ENCODE measurements around the gene ABCA10.
"Not testable (repeated sequence)": the region's sequence is repeated elsewhere in the genome, so short reads cannot be mapped to it uniquely, and the experiment has no call there.

ABCA10 gene

GRCh38 chr17:69175625-69176456 lies 52.8 kb downstream of the ABCA10 start:
- no peak overlapping the region for H3K4me3 ChIP-seq (ENCODE audit: low read length)
- DNase-seq (ENCODE audit: low read depth, low spot score): no peak

GRCh38 chr17:69175262-69175624 lies 53.4 kb downstream of the ABCA10 start:
- H3K4me3 ChIP-seq (ENCODE audit: low read length): no peak overlapping the region
- no peak for DNase-seq (ENCODE audit: low read depth, low spot score)

GRCh38 chr17:69173118-69173517 lies 55.5 kb downstream of the ABCA10 start:
- no peak overlapping the region for H3K4me3 ChIP-seq (ENCODE audit: low read length)
- no peak for DNase-seq (ENCODE audit: low read depth, low spot score)

- H3K4me3 ChIP-seq (ENCODE audit: low read length): no peak overlapping the region
- no peak for DNase-seq (ENCODE audit: low read depth, low spot score)
Measured at GRCh38 chr17:69170377-69170776, 58.2 kb downstream of the ABCA10 start.

- H3K4me3 ChIP-seq (ENCODE audit: low read length); DNase-seq (ENCODE audit: low read depth, low spot score): not testable (repeated sequence)
Measured at GRCh38 chr17:69168642-69169041, 60.0 kb downstream of the ABCA10 start.

- H3K4me3 ChIP-seq (ENCODE audit: low read length): no peak overlapping the region
- DNase-seq (ENCODE audit: low read depth, low spot score): no peak
Measured at GRCh38 chr17:69166957-69167356, 61.7 kb downstream of the ABCA10 start.

GRCh38 chr17:69164206-69164605 lies 64.4 kb downstream of the ABCA10 start:
- no peak overlapping the region for H3K4me3 ChIP-seq (ENCODE audit: low read length)
- no peak for DNase-seq (ENCODE audit: low read depth, low spot score)

GRCh38 chr17:69159418-69159817 lies 69.2 kb downstream of the ABCA10 start:
- DNase-seq (ENCODE audit: low read depth, low spot score): no peak
- no peak overlapping the region for H3K4me3 ChIP-seq (ENCODE audit: low read length)

GRCh38 chr17:69154267-69154666 lies 74.4 kb downstream of the ABCA10 start:
- DNase-seq (ENCODE audit: low read depth, low spot score): no peak
- H3K4me3 ChIP-seq (ENCODE audit: low read length): no peak overlapping the region

GRCh38 chr17:69150333-69150732 lies 78.3 kb downstream of the ABCA10 start:
- no peak for DNase-seq (ENCODE audit: low read depth, low spot score)
- H3K4me3 ChIP-seq (ENCODE audit: low read length): no peak overlapping the region

- no peak overlapping the region for H3K4me3 ChIP-seq (ENCODE audit: low read length)
- DNase-seq (ENCODE audit: low read depth, low spot score): no peak
Measured at GRCh38 chr17:69147460-69147859, 81.2 kb downstream of the ABCA10 start.

GRCh38 chr17:69144331-69145255 lies 84.0 kb downstream of the ABCA10 start:
- no peak overlapping the region for H3K4me3 ChIP-seq (ENCODE audit: low read length)
- DNase-seq (ENCODE audit: low read depth, low spot score): no peak

- DNase-seq (ENCODE audit: low read depth, low spot score): no peak
- H3K4me3 ChIP-seq (ENCODE audit: low read length): no peak overlapping the region
Measured at GRCh38 chr17:69143683-69144231, 84.9 kb downstream of the ABCA10 start.

- DNase-seq (ENCODE audit: low read depth, low spot score): no peak
- H3K4me3 ChIP-seq (ENCODE audit: low read length): no peak overlapping the region
Measured at GRCh38 chr17:69143151-69143550, 85.5 kb downstream of the ABCA10 start.

- no peak overlapping the region for H3K4me3 ChIP-seq (ENCODE audit: low read length)
- no peak for DNase-seq (ENCODE audit: low read depth, low spot score)
Measured at GRCh38 chr17:69142175-69142802, 86.3 kb downstream of the ABCA10 start.

- H3K4me3 ChIP-seq (ENCODE audit: low read length): no peak within 1 kb of the TSS
- DNase-seq (ENCODE audit: low read depth, low spot score): no peak
Measured at GRCh38 chr17:69141431-69142174, 87.0 kb downstream of the ABCA10 start, which contains the start of gene ABCA6. ABCA6 (minus strand) TSS chr17:69141895; CDS start chr17:69140703, 1,192 bp downstream.

GRCh38 chr17:69134112-69134511 lies 94.5 kb downstream of the ABCA10 start:
- DNase-seq (ENCODE audit: low read depth, low spot score): no peak
- H3K4me3 ChIP-seq (ENCODE audit: low read length): no peak overlapping the region

- no peak for DNase-seq (ENCODE audit: low read depth, low spot score)
- no peak overlapping the region for H3K4me3 ChIP-seq (ENCODE audit: low read length)
Measured at GRCh38 chr17:69130627-69131296, 97.9 kb downstream of the ABCA10 start.
